NCI-H2196 (cell line): ENCODE measurements around the gene BRF1.
A peak's percentile ranks its signal among the peaks of the same experiment; 100 is the strongest.
"Not testable (repeated sequence)": the region's sequence is repeated elsewhere in the genome, so short reads cannot be mapped to it uniquely, and the experiment has no call there.

ENCODE experiments used
- DNase-seq: peaks from one replicate; lab custom pipeline; 2025; ENCODE audit not compliant: unreplicated experiment; lab: John Stamatoyannopoulos, UW

The BRF1 gene

GRCh38 chr14:105316577-105316941 is 15.8 kb upstream of the BRF1 start:
- no peak for DNase-seq

- DNase-seq, result no peak
These were observed 15.3 kb upstream of the BRF1 start for GRCh38 chr14:105315941-105316576.

- no peak for DNase-seq
These were observed 14.5 kb upstream of the BRF1 start for GRCh38 chr14:105315211-105315721.

DNA sequence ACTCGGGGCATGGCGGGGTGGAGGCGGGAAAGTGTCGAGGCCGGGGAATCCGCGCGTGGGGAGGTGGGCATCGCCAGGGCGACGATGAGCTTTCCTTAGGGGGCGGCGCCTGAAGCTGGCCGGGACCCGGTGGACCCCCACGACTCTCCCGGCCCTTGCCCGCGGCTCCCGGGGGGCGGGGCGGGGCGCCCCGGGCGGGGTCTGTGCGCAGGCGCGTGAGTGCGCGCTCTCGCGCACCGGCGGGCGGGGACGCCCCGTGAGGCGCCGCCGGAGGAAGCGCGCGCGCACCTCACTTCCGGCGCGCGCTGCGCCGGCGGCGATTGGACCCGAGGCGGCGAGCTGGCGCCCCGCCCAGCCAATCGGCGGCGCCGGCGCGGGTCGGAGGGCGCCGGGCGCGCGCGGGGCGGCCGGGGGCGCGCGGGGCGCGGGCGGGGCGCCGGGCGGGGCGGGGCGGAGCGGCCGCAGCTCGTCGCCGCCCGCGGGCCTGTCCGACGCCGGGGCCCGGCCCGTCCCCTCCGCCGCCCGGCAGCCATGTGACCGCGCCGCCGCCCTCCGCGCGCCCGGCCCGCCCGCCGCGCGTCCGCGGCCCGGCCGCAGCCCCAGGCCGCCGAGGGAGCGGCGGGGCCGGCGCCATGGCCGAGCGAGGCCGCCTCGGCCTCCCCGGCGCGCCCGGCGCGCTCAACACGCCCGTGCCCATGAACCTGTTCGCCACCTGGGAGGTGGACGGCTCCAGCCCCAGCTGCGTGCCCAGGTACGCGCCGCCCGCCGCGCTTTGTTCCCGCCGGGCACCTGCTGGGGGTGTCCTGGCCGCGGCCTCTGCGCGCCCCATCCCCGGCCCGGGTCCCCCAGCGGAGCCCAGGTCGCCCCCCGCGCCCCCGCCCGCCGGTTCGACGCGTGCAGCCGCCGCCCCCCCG is 13.7 kb upstream of the BRF1 start, which contains the start of gene PACS2:
Gene PACS2 (plus strand): TSS at position 462 of the 914 bp plus-strand sequence. CDS start 171 bp downstream, at position 633.
- DNase-seq, result peak; percentile 84

- DNase-seq, result no peak
These were observed 12.8 kb upstream of the BRF1 start for GRCh38 chr14:105313381-105314286.

DNA sequence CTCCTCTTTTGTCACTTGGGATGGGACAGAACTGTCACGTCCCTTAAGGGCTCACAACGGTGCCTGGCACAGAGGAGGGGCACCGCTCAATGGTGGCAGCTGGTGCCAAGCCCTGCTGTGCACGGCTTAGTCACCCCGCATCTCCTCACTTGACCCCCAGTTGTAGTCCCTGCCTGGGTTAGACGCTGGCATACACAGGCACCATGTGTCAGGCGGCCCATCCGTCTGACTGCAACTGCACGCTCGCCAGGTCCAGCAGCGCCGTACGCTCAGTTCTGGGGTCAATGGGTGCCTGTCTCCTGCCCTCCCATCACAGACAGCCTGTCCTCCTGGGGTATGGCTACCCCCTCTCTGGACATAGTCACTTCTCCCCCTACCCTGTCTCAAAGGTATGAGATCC is 12.2 kb upstream of the BRF1 start:
- no peak for DNase-seq

DNA sequence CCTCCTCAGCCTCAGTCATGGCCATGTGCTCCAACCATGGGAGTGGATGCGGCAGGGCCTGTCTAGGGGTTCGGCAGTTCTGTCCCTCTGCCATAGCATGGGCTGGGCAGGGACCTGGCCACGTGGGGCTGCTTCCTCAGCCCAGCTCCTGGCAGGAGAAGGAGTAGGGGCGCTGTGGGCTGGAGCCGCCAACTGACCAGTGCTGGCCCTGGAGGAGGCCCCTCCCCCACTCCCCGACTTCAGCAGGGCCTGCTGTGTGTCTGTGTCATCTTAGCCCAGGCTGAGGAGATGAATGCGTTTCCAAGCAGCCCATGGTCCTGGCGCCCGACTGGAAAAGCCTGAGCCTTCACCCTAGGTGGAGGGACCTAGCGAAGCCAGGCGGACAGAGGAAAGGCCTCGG is 11.0 kb upstream of the BRF1 start:
- no peak for DNase-seq

GRCh38 chr14:105309371-105309770 is 8.6 kb upstream of the BRF1 start:
- no peak for DNase-seq

GRCh38 chr14:105307052-105307727 is 6.4 kb upstream of the BRF1 start:
- no peak for DNase-seq

DNA sequence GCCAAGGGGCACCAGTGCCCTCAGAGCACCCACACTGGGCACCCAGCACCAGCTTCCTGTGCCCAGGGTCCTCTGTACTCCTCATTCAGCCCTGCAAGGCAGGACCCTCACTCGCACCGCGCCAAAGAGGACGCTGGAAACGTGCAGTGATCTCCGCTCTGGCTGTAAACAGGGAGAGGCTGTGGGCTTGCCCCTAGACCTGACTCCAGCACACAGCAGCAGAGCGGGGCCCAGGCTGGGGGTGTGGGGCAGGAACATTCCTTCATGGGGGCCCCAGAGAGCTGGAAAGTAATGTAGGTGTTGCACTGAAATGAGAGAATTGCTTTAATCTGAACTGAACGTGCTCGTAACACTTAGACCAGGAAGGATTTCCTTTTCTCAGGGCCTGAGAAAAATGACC is 5.0 kb upstream of the BRF1 start:
- DNase-seq, result no peak

GRCh38 chr14:105305345-105305744 is 4.5 kb upstream of the BRF1 start:
- DNase-seq, result no peak

DNA sequence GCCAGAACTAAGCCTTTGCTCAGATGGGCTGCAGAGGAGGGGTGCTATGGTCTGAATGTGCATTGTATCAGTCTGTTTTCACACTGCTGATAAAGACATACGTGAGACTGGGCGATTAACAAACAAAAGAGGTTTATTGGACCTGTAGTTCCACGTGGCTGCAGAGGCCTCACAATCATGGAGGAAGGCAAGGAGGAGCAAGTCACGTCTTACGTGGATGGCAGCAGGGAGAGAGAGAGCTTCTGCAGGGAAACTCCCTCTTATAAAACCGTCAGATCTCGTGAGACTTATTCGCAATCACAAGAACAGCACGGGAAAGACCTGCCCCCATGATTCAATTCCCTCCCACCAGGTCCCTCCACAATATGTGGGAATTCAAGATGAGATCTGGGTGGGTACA is 3.8 kb upstream of the BRF1 start:
- DNase-seq, result no peak

DNA sequence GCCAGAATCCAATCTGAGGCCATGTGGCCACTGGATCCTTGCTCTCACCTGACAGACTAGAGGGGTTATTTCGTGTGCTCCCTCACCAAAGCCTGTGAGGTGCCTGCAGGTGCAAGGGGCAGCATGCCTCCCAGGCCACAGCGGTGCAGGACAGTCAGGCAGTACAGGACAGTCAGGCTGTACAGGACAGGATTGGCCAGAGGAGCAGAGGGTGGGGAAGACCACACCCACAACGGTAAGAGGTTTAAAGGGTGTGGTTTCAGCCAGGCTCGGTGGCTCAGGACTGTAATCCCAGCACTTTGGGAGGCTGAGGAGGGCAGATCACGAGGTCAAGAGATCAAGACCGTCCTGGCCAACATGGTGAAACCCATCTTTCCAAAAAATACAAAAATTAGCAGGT is 3.1 kb upstream of the BRF1 start:
- no peak for DNase-seq

DNA sequence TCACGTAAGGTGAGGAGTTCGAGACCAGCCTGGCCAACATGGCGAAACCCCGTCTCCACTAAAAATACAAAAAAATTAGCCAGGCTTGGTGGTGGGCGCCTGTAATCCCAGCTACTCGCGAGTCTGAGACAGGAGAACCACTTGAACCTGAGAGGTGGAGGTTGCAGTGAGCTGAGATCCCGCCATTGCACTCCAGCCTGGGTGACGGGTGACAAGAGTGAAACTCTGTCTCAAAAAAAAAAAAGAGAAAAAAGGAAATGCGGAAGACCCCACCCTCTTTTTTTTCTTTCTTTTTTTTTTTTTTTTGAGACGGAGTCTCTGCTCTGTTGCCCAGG is 1.1 kb upstream of the BRF1 start:
- DNase-seq, result not testable (repeated sequence)

DNA sequence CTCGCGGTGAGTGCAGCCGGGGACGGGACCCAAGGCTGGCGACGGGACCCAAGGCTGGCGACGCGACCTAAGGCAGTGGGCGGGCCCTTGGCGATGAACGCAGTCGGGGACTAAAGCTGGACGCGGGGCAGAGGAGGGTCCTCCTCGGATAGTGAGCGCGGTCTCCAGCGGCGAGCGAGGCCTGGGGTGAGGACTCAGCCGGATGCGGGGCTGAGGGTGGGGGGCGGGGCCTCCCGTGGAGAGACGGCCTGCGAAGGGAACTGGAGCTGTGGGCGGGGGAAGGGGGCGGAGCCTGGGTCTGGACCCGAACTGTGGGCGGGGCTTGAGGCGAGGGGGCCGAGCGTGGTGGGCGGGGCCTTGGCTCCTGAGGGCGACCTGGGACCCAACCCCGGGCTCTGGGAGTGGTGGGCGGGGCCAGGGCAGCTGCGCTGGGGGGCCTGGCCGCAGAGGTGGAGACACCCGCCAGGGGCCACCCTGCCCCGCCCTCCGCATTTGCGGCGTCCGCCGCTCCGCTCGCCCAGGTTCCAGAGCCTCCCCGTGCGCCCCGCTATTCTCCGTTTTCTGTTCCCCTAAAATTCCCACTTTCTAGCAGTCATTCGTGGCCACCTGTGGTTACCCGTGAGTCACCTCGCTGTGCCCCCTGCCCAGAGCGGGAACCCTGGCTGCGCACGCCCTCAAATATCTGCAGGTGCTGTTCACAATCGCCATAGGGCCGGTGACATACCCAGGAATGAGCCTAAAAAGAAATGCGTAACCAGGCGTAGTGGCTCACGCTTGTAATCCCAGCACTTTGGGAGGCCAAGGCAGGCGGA is 508 bp upstream of the BRF1 start:
- peak; percentile 82 for DNase-seq

- DNase-seq, result no peak
These were observed 903 bp downstream of the BRF1 start for GRCh38 chr14:105299654-105300541.

- not testable (repeated sequence) for DNase-seq
These were observed 3.5 kb downstream of the BRF1 start for GRCh38 chr14:105297311-105297710.

GRCh38 chr14:105294142-105294597 is 6.6 kb downstream of the BRF1 start:
- peak; percentile 48 for DNase-seq
